Measurements from ENCODE around the gene DDX20.

DNA sequence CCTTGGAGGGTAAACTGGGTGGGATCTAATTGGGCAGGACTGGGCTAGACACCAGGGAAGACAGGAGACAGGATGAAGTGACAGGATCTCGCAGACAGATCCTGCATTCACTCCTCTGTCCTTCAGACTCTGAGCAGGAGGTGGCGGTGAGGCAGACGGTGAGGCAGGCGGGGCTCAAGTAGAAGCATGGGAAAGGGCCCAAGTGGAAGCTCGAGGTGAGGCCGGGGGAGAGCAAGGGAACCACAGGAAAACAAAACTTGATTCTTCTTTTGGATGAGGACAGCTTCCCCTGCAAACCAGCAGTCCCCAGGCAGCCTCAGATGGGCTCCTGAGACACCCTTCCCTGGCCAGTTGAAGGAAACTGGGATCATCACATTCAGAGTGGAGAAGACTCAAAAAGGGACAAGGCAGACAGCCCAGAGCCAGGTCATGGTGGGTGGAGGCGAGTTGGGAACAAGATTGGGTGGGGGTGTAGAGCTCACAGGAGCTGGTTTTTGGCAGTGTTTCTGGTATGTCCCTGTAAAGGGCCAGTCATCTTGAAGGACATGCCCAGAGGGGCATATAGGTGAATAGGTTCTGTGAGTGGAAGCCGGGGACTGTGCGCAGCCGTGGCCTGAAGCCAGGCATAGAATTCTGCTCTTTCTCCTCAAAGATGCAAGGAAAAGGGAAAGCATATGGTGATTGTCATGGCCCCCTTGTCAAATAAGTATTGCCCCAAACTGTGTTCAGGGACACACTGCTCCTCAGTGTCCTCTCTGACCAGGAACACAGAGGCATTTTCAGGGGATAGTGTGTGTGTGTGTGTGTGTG is 34.5 kb upstream of the DDX20 start:
- TF ChIP-seq, protein P1, sequence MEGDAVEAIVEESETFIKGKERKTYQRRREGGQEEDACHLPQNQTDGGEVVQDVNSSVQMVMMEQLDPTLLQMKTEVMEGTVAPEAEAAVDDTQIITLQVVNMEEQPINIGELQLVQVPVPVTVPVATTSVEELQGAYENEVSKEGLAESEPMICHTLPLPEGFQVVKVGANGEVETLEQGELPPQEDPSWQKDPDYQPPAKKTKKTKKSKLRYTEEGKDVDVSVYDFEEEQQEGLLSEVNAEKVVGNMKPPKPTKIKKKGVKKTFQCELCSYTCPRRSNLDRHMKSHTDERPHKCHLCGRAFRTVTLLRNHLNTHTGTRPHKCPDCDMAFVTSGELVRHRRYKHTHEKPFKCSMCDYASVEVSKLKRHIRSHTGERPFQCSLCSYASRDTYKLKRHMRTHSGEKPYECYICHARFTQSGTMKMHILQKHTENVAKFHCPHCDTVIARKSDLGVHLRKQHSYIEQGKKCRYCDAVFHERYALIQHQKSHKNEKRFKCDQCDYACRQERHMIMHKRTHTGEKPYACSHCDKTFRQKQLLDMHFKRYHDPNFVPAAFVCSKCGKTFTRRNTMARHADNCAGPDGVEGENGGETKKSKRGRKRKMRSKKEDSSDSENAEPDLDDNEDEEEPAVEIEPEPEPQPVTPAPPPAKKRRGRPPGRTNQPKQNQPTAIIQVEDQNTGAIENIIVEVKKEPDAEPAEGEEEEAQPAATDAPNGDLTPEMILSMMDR (IDR thresholded peaks at IDR 0.05): no peak
- TF ChIP-seq POLR2A (IDR thresholded peaks at IDR 0.05): no peak
